Measurements from ENCODE around the gene SPRR2B.
"Not testable (repeated sequence)": the region's sequence is repeated elsewhere in the genome, so short reads cannot be mapped to it uniquely, and the experiment has no call there.

The SPRR2B gene

DNA sequence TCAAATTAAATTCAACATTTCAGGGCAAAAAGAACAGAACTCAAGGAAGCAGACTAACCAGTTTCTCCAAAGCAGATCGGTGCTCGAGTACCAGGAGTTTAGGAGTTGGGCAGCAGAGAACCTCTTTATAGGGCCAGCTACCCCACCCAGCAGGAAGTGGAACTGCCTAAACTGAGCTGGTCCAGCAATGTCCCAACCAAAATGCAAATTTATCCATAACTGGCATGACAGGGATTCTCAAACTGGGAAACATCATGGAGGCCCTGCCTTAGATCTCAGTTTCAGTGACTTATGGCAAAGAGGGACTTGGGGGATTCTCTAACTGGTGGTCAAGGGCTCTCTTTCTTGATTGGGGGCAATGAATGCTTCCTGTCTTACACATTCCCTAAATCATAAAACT lies at the start of gene SPRR2B:
Gene SPRR2B (minus strand): TSS at position 101 of the 400 bp plus-strand sequence. CDS start 772 bp downstream, outside the sequence.
- DNase-seq = no peak

DNA sequence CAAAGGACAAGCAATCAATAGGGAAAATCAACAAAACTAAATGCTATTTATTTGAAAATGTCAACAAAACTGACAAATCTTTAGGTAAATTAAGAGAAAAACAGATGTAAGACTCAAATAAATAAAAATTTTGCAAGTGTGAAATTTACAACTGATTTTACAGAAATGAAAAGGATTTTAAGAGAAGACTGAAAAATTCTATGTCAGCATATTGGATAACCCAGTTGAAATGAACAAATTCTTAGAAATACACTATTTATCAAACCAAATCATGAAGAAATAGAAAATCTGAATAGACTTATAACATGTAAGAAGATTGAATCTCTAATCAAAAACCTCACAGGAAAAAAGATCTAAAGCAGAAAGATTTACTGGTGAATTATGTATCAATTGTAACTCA lies 49.5 kb upstream of the SPRR2B start:
- no peak for DNase-seq

DNA sequence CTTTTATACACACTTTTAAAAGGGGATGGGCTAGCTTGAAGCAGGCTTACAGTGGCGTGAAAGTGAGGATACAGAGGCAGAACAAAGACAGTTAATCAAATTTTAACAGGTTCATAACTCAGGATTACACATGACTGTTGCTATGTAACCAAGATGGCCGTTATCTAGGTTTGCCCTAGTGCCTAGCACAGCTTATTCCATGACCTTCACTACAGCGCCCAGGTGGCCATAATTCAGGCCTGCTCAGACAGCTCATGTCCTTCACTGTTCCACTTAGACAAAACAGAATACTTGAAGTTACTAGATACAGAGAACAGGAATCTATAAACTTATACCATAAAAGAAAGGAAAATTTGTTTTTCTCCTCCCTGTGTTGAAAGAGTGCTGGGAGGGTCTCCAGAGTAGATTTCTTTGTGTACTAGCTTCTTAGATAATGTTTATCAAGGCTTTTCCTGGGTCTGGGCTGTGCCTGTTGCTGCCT lies 48.1 kb upstream of the SPRR2B start:
- peak; percentile 33 for DNase-seq

DNA sequence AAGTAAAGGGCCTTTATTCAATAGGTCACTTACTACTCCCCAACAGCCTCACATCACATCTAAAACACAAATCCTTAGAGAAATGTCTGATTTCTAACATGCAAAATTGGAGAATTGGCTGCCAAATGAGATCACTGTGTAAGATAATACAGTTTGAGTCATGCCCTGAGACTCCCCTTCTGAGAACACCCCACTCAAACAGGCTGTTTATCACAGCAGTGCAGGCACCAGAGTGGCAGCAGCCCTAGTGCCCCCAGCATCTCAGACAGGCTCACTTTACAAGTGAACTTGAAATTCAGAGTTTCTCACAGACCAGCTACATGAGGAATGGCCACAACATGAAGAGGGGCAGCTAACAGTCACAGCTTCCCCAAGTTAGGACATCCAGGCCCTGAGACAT lies 43.9 kb upstream of the SPRR2B start:
- peak; percentile 46 for DNase-seq

DNA sequence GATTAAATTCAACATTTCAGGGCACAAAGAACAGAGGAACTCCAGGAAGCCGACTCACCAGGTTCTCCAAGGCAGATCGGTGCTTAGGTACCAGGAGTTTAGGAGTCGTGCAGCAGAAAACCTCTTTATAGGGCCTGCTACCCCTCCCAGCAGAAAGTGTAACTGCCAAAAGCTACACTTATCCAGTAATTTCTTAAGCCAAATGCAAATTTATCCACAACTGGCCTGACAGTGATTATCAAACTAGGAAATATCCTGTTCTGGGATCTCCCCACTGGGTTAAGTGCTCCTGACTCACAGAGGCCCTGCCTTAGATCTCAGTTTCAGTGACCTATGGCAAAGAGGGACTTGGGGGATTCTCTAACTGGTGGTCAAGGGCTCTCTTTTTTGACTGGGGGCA lies 42.0 kb upstream of the SPRR2B start, which contains the start of gene SPRR2F:
Gene SPRR2F (minus strand): TSS at position 101 of the 400 bp plus-strand sequence. CDS start 783 bp downstream, outside the sequence.
- DNase-seq = no peak

DNA sequence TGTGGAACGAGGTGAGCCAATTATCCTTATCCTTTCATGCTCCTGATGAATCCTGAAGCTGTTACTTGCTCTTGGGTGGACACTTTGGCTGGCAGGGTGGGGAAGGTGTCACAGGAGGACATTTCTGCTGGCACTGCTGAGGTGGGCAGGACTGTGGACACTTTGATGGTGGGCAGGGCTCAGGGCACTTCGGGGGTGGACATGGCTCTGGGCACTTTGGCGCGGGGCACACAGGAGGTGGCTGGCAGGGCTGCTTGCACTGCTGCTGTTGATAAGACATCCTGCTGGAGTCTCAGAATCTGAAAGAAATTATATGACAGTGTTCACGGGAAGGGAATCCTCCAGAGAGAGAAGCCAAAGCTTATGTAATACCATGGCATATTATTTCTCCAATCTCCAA lies 41.0 kb upstream of the SPRR2B start:
- not testable (repeated sequence) for DNase-seq

DNA sequence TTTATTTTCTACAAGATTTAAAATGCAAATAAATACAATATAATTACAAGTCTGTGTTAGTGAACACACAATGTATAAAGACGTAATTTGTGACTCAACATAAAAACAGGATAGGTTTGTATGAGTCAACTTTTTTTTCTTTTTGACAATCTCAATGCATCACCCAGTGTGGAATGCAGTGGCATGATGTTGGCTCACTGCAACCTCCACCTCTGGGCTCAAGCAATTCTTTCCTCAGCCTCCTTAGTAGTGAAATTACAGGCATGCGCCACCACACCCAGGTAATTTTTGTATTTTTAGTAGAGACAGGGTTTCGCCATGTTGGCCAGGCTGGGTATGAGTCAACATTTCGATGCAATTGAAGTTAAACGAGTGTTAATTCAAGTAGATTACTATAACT lies 28.8 kb upstream of the SPRR2B start:
- no peak for DNase-seq

DNA sequence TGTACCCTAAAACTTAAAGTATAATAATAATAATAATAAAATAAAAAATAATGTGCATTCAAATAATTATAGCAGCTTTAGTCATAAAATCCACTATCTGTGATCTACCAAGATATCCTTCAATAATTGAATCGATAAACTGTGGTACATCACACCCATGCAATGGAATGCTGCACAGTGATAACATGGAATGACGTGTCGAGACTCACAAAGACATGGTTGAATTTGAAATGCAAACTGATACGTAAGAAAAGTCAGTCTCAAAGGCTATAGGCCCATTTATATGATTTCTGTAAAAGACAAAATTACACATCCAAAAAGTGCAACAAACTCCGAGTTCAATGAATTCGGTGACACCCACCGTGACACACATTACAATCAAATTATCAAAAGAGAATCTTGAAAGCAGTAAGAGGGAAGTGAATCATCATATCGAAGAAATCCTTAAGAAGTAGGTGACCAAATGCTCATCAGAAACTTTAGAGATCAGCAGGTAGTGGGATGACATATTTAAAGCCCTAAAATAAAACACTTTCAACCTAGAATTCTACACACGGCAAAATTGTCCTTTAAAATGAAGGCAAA lies 28.1 kb upstream of the SPRR2B start:
- DNase-seq = no peak

DNA sequence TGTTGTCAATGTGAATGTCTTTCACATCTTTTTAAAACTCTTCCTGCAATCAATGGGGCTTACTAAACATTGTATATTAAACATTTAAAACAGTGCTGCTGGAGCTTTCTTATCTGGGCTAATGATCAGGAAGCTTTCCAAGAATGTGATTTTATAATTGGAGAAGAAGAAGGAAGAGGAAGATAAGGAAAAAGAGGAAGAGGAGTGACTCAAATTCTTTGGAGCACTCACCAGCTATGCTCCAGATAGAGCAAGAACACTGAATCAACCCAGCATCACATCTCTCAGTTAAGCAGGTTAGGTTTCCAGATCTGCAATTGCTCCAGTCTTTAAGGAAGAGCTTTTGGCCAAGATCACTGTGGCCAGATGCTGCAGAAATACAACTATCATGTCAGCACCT lies 24.4 kb upstream of the SPRR2B start:
- DNase-seq = no peak

DNA sequence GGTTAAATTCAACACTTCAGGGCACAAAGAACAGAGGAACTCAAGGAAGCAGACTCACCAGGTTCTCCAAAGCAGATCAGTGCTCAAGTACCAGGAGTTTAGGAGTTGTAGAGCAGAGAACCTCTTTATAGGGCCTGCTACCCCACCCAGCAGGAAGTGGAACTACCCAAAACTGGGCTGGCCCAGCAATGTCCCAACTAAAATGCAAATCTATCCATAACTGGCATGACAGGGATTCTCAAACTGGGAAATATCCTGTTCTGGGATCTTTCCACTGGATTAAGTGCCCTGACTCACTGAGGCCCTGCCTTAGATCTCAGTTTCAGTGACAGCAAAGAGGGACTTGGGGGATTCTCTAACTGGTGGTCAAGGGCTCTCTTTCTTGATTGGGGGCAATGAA lies 23.0 kb upstream of the SPRR2B start, which contains the start of gene SPRR2E:
Gene SPRR2E (minus strand): TSS at position 101 of the 400 bp plus-strand sequence. CDS start 775 bp downstream, outside the sequence.
- DNase-seq = no peak

DNA sequence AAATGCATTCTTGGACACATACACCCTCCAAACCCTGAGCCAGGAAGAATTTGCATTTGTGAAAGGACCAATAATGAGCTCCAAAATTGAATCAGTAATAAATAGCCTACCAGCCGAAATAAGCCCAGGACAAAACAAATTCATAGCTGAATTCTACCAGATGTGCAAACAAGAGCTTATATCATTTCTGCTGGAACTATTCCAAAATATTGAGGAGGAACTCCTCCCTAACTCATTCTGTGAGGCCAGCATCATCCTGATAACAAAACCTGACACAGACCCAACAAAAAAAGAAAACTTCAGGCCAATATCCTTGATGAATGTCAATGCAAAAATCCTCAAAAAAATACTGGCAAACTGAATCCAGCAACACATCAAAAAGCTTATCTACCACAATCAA lies 16.2 kb upstream of the SPRR2B start:
- peak; percentile 19 for DNase-seq

DNA sequence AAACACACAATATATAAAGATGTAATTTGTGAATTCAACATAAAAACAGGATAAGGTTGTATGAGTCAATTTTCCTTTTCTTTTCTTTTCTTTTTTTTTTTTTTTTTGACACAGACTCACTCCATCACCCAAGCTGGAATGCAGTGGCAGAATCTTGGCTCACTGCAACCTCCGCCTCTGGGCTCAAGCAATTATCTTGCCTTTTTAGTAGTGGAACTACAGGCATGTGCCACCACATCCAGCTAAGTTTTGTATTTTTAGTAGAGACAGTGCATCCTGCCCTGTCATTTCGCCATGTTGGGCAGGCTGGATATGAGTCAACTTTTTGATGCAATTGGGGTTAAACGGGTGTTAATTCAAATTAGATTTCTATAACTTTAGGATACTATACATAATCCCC lies 10.3 kb upstream of the SPRR2B start:
- DNase-seq = no peak

DNA sequence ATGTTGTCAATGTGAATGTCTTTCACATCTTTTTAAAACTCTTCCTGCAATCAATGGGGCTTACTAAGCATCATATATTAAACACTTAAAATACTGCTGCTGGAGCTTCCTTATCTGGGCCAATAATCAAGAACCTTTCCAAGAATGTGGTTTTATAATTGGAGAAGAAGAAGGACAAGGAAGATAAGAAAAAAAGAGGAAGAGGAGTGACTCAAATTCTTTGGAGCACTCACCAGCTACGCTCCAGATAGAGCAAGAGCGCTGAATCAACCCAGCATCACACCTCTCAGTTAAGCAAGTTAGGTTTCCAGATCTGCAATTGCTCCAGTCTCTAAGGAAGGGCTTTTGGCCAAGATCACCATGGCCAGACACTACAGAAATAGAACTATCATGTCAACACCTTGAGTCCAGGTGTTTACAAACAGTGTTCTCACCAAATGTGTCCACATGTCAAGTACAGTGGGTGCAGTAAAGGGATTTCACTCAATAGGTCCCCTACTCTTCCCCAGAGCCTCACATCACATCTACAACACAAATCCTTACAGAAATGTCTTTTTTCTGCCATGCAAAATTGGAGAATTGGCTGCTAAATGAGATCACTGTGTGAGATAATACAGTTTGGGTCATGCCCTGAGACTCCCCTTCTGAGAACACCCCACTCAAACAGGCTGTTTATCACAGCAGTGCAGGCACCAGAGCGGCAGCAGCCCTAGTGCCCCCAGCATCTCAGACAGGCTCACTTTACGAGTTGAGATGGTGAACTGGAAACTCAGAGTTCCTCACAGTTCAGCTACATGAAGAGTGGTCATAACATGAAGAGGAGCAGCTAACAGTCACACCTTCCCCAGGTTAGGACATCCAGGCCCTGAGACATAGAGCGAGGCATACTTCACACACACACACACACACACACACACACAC lies 1.7 kb upstream of the SPRR2B start:
- peak; percentile 35 for DNase-seq

DNA sequence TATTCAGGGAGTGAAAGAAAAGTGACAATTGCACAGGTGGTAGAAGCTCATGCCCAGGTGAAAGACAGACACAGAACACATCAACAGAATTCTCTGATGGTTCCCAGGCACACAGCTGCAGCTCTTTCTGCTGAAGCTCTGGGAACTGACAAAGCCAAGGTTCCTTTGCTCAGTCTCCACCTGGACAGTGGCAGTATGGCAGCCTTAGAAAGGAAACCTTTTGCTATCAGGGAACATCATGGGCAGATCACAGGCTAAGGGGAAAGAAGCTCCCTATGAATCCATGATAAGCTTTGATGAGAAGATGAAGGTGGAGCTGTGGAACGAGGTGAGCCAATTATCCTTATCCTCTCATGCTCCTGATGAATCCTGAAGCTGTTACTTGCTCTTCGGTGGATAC lies 1.2 kb downstream of the SPRR2B start:
- no peak for DNase-seq

DNA sequence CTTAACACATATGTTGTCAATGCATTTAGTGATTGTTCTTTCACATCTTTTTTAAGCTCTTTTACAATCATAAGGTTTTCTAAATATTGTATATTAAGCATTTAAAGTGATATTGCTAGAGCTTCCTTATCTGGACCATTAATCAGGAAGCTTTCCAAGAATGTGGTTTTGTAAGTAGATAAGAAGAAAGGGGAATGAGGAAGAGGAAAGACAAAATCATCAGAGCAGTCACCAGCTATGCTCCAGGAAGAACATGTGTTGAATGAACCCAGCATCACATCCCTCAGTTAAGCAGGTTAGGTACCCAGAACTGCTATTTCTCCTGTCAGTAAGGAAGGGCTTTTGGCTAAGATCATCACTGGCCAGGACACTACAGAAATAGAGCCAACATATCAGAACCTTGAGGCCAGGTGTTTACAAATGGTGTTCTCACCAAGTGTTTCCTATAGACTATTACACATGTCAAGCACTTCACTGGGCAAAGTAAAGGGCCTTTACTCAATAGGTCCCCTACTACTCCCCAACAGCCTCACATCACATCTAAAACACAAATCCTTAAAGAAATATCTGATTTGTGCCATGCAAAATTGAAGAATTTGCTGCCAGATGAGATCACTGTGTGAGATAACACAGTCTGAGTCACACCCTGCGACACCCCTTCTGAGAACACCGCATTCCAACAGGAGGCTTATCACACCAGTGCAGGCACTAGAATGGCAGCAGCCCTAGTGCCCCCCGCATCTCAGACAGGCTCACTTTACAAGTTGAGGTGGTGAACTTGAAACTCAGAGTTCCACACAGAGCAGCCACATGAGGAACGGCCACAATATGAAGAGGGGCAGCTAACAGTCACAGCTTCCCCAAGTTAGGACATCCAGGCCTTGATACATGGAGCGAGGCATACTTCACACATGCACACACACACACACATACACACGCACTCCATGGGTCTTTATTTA lies 12.3 kb downstream of the SPRR2B start:
- peak; percentile 90 for DNase-seq

DNA sequence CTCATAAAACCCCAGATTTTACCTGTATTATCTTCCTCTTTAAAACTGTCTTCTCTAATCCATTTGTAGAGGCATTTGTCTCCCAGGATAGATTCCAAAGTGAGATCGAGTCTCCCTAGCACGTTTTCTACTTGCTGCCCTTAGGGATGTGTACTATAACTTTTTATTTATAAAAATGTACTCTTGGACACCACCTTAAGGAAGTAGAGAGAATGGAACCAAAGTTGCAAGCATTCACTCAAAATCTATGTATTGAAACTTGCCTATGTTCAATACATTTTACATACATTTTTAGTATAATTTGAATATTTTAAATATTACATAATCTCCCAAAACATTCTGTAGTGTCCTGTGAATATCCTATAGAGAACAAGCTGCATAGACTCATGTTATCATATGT lies 13.3 kb downstream of the SPRR2B start:
- DNase-seq = peak; percentile 24

DNA sequence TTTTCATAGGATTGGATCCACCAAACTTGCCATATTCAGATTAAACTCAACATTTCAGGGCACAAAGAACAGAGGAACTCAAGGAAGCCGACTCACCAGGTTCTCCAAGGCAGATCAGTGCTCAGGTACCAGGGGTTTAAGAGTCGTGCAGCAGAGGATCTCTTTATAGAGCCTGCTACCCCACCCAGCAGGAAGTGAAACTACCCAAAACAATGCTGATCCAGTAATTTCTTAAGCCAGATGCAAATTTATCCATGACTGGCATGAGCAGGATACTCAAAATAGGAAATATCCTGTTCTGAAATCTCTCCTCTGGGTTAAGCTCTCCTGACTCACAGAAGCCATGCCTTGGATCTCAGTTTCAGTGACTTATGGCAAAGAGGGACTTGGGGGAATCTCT lies 14.0 kb downstream of the SPRR2B start, which contains the start of gene SPRR2A:
Gene SPRR2A (minus strand): TSS at position 138 of the 400 bp plus-strand sequence. CDS start 777 bp downstream, outside the sequence.
- no peak for DNase-seq

DNA sequence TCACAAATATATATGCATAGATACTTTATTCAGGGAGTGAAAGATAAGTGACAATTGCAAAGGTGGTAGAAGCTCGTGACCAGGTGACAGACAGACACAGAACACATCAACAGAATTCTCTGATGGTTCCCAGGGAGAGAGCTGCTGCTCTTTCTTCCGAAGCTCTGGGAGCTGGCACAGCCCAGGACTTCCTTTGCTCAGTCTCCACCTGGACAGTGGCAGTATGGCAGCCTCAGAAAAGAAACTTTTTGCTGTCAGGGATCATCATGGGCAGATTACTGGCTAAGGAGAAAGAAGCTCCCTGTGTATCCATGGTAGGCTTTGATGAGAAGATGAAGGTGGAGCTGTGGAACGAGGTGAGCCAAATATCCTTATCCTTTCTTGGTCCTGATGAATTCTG lies 15.3 kb downstream of the SPRR2B start:
- DNase-seq = not testable (repeated sequence)

DNA sequence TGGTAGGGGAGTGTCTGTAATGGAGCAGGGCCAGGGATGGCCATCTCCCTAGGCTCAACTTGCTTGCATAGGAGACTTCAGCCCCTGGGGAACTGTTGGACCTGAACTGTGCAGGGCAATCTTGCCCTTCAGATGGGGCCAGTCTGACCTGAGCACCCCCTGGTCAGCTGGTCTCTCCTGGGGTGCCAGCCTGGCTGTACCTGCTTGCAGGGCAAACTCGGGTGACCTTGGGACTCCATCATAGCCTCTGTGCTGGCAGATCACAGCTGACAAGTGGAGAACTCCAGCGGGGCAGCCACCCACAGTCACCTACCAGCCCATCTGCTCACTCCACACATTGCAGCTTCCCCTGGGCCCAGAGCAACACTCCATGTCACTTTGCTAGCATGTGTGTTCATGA lies 22.2 kb downstream of the SPRR2B start:
- no peak for DNase-seq

DNA sequence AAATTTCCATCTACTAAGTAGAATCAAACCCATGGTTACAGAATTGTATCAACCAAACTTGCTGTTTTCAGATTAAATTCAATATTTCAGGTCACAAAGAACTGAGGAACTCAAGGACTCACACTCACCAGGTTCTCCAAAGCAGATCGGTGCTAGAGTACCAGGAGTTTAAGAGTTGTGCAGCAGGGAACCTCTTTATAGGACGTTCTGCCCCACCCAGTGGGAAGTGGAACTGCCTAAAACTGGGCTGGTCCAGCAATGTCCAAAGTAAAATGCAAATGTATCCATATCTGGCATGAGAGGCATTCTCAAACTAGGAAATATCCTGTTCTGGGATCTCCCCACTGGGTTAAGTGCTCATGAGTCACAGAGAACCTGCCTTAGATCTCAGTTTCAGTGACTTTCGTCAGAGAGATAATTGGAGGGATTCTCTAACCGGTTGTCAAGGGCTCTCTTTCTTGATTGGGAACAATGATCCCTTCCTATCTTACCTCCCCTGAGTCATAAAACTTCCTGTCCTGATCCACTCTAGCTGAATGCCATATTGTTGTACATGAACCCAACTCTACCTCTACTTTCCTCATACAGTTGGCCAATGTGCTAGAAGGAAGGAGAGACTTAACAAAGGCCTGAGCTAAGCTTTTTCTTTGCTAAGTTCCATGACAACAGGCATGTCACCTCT lies 30.3 kb downstream of the SPRR2B start, which contains the start of gene SPRR2D:
Gene SPRR2D (minus strand): TSS at position 171 of the 682 bp plus-strand sequence. CDS start 774 bp downstream, outside the sequence.
- DNase-seq = no peak

DNA sequence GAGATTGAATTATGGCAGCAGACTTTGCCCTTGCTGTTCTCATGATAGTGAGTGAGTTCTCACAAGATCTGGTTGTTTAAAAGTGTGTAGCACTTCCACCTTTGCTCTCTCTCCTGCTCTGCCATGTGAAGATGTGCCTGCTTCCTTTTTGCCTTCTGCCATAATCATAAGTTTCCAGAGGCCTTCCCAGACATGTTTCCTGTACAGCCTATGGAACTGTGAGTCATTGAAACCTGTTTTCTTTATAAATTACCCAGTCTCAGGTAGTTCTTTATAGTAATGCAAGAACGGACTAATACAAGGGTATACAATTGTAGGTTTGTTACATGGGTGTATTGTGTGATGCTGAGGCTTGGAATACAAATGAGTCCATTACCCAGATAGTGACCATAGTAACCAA lies 36.2 kb downstream of the SPRR2B start:
- DNase-seq = no peak

Data from hematopoietic multipotent progenitor cell treated with erythropoietin and hydrocortisone succinate and interleukin-3 and kit ligand, for 4 days (in vitro differentiated cells).